ENCODE measurements around the gene TERT.

TERT gene

GRCh38 chr5:1261643-1262042 is 33.2 kb downstream of the TERT start:
- no peak overlapping the region for H3K4me3 Mint-ChIP-seq
- peaks cover 15% of the 10 kb centered on the region for H3K36me3 Mint-ChIP-seq (ENCODE audit: low read depth)
- ATAC-seq (no peak), DNase-seq (no peak)
- no peak overlapping the region for H3K27ac Mint-ChIP-seq
- no peaks in the 10 kb centered on the region for H3K27me3 Mint-ChIP-seq
- H3K9me3 Mint-ChIP-seq = no peaks in the 10 kb centered on the region
- H3K4me1 Mint-ChIP-seq = no peaks in the 10 kb centered on the region

GRCh38 chr5:1259806-1260480 is 34.9 kb downstream of the TERT start:
- Mint-ChIP-seq H3K27me3 (no peaks in the 10 kb centered on the region), H3K9me3 (no peaks in the 10 kb centered on the region), H3K27ac (no peak overlapping the region), H3K4me1 (peaks cover 9% of the 10 kb centered on the region), H3K4me3 (no peak overlapping the region), H3K36me3 (ENCODE audit: low read depth) (peaks cover 11% of the 10 kb centered on the region)
- no peak for DNase-seq
- ATAC-seq = no peak

- Mint-ChIP-seq H3K36me3 (ENCODE audit: low read depth) (peaks cover 11% of the 10 kb centered on the region), H3K27ac (no peak overlapping the region), H3K4me3 (no peak overlapping the region), H3K9me3 (no peaks in the 10 kb centered on the region), H3K4me1 (peaks cover 13% of the 10 kb centered on the region), H3K27me3 (no peaks in the 10 kb centered on the region)
- DNase-seq = no peak
- ATAC-seq = no peak
Observed at GRCh38 chr5:1257841-1258240, 37.0 kb downstream of the TERT start.

- Mint-ChIP-seq H3K4me3 (no peak overlapping the region), H3K27ac (no peak overlapping the region), H3K4me1 (peaks cover 13% of the 10 kb centered on the region), H3K9me3 (no peaks in the 10 kb centered on the region), H3K36me3 (ENCODE audit: low read depth) (peaks cover 8% of the 10 kb centered on the region), H3K27me3 (no peaks in the 10 kb centered on the region)
- ATAC-seq = no peak
- DNase-seq = no peak
Observed at GRCh38 chr5:1257363-1257762, 37.5 kb downstream of the TERT start.

- Mint-ChIP-seq H3K4me3 (no peak overlapping the region), H3K9me3 (no peaks in the 10 kb centered on the region), H3K4me1 (peaks cover 13% of the 10 kb centered on the region), H3K36me3 (ENCODE audit: low read depth) (peaks cover 3% of the 10 kb centered on the region), H3K27me3 (no peaks in the 10 kb centered on the region), H3K27ac (no peak overlapping the region)
- no peak for ATAC-seq
- DNase-seq = no peak
Observed at GRCh38 chr5:1256776-1257175, 38.1 kb downstream of the TERT start.

GRCh38 chr5:1255081-1255561 is 39.7 kb downstream of the TERT start:
- peaks cover 1% of the 10 kb centered on the region for H3K36me3 Mint-ChIP-seq (ENCODE audit: low read depth)
- ATAC-seq = peak; percentile 53
- no peak overlapping the region for H3K27ac Mint-ChIP-seq

GRCh38 chr5:1254196-1254595 is 40.7 kb downstream of the TERT start:
- Mint-ChIP-seq H3K4me3 (no peak overlapping the region), H3K4me1 (peaks cover 13% of the 10 kb centered on the region), H3K27ac (no peak overlapping the region), H3K36me3 (ENCODE audit: low read depth) (peaks cover 1% of the 10 kb centered on the region), H3K27me3 (no peaks in the 10 kb centered on the region), H3K9me3 (no peaks in the 10 kb centered on the region)
- ATAC-seq (no peak), DNase-seq (no peak)

More at GRCh38 chr5:1255081-1255561, 39.7 kb downstream of the TERT start:
- Mint-ChIP-seq H3K27me3 (no peaks in the 10 kb centered on the region), H3K4me1 (peaks cover 13% of the 10 kb centered on the region), H3K9me3 (no peaks in the 10 kb centered on the region), H3K4me3 (no peak overlapping the region)
- peak; percentile 14 for DNase-seq

GRCh38 chr5:1253456-1254105 is 41.3 kb downstream of the TERT start:
- H3K27me3 Mint-ChIP-seq = no peaks in the 10 kb centered on the region
- H3K9me3 Mint-ChIP-seq = no peaks in the 10 kb centered on the region
- H3K27ac Mint-ChIP-seq = no peak overlapping the region
- H3K4me3 Mint-ChIP-seq = no peak overlapping the region
- ATAC-seq = no peak
- H3K36me3 Mint-ChIP-seq (ENCODE audit: low read depth) = peaks cover 1% of the 10 kb centered on the region
- no peak for DNase-seq
- peaks cover 13% of the 10 kb centered on the region for H3K4me1 Mint-ChIP-seq

GRCh38 chr5:1252681-1253080 is 42.2 kb downstream of the TERT start:
- Mint-ChIP-seq H3K36me3 (ENCODE audit: low read depth) (no peaks in the 10 kb centered on the region), H3K4me3 (no peak overlapping the region), H3K4me1 (peaks cover 13% of the 10 kb centered on the region), H3K27me3 (peaks cover under 1% of the 10 kb centered on the region), H3K9me3 (no peaks in the 10 kb centered on the region), H3K27ac (no peak overlapping the region)
- DNase-seq = no peak
- no peak for ATAC-seq

- no peak overlapping the region for H3K4me3 Mint-ChIP-seq
- no peak for ATAC-seq
- H3K27me3 Mint-ChIP-seq = peaks cover 4% of the 10 kb centered on the region
- no peak overlapping the region for H3K27ac Mint-ChIP-seq
- no peaks in the 10 kb centered on the region for H3K36me3 Mint-ChIP-seq (ENCODE audit: low read depth)
- H3K9me3 Mint-ChIP-seq = no peaks in the 10 kb centered on the region
- peaks cover 13% of the 10 kb centered on the region for H3K4me1 Mint-ChIP-seq
- DNase-seq = no peak
Observed at GRCh38 chr5:1251678-1252580, 42.9 kb downstream of the TERT start.

- ATAC-seq = no peak
- Mint-ChIP-seq H3K4me3 (no peak overlapping the region), H3K27me3 (peaks cover 6% of the 10 kb centered on the region), H3K27ac (no peak overlapping the region), H3K9me3 (no peaks in the 10 kb centered on the region), H3K36me3 (ENCODE audit: low read depth) (no peaks in the 10 kb centered on the region), H3K4me1 (peaks cover 2% of the 10 kb centered on the region)
- no peak for DNase-seq
Observed at GRCh38 chr5:1249366-1250280, 45.2 kb downstream of the TERT start.

GRCh38 chr5:1247811-1248210 is 47.1 kb downstream of the TERT start:
- H3K36me3 Mint-ChIP-seq (ENCODE audit: low read depth) = no peaks in the 10 kb centered on the region
- no peak for ATAC-seq

GRCh38 chr5:1246711-1247431 is 48.0 kb downstream of the TERT start:
- Mint-ChIP-seq H3K27ac (no peak overlapping the region), H3K27me3 (peaks cover 6% of the 10 kb centered on the region), H3K36me3 (ENCODE audit: low read depth) (no peaks in the 10 kb centered on the region), H3K4me1 (no peaks in the 10 kb centered on the region), H3K9me3 (no peaks in the 10 kb centered on the region), H3K4me3 (no peak overlapping the region)
- DNase-seq = peak; percentile 27
- no peak for ATAC-seq

More at GRCh38 chr5:1247811-1248210, 47.1 kb downstream of the TERT start:
- Mint-ChIP-seq H3K9me3 (no peaks in the 10 kb centered on the region), H3K27me3 (peaks cover 6% of the 10 kb centered on the region), H3K27ac (no peak overlapping the region), H3K4me3 (no peak overlapping the region), H3K4me1 (no peaks in the 10 kb centered on the region)
- DNase-seq = no peak

All from activated naive CD8-positive, alpha-beta T cell treated with anti-CD3 and anti-CD28 coated beads, Interleukin-2, amount 50 U/mL, for 24 hours (primary cell).